K562 (cell line): ENCODE data around the gene BRCA1. TPM values are rescaled to one million over a fixed set of nuclear protein-coding genes. Genes with fewer than 3 reads are reported as not detected.

Experiments used
- ADNP ChIP-seq: fragments of 200-800 bp; sonication (Bioruptor generic); IDR thresholded peaks from 2 replicates; pipeline ENCODE4 v1.6.1; 2016; ENCODE audit warnings: missing genetic modification characterization, missing compliant biosample characterization
- ASH1L ChIP-seq: fragments of 450-650 bp; IDR thresholded peaks from 2 replicates; pipeline ENCODE4 v1.6.1; 2018; ENCODE audit warnings: borderline replicate concordance, mild to moderate bottlenecking, low read depth; ENCODE audit not compliant: partially characterized antibody
- FOXK1 ChIP-seq: sonication (generic); formaldehyde crosslinking; IDR thresholded peaks from 2 replicates; pipeline ENCODE4 v1.8.0; 2022; ENCODE audit warnings: missing genetic modification reagents, mild to moderate bottlenecking, borderline replicate concordance
- GATAD2A ChIP-seq: fragments of 450-650 bp; IDR thresholded peaks from 2 replicates; pipeline ENCODE4 v1.6.1; 2017
- HDAC6 ChIP-seq: IDR thresholded peaks from 2 replicates; pipeline ENCODE4 v1.6.1; 2012; ENCODE audit warnings: low read depth, mild to moderate bottlenecking, control low read depth, inconsistent platforms, low read length, moderate library complexity
- ILK ChIP-seq: fragments of 450-650 bp; IDR thresholded peaks from 2 replicates; pipeline ENCODE4 v1.6.1; 2016; ENCODE audit warnings: missing genetic modification characterization, low read depth, mild to moderate bottlenecking, missing compliant biosample characterization, moderate library complexity, borderline replicate concordance
- PPARD ChIP-seq: fragments of 250-450 bp; sonication (Bioruptor Pico); IDR thresholded peaks from 2 replicates; pipeline ENCODE4 v1.8.0; 2022; ENCODE audit warnings: inconsistent platforms, mild to moderate bottlenecking, moderate library complexity
- RFX1 ChIP-seq: fragments of 450-650 bp; IDR thresholded peaks from 2 replicates; pipeline ENCODE4 v1.6.1; 2016; ENCODE audit warnings: mild to moderate bottlenecking, moderate library complexity
- ZC3H8 ChIP-seq: fragments of 450-650 bp; IDR thresholded peaks from 2 replicates; pipeline ENCODE4 v1.6.1; 2017
- ZNF23 ChIP-seq: fragments of 250-450 bp; sonication (Bioruptor Pico); IDR thresholded peaks from 2 replicates; pipeline ENCODE4 v1.4.0; 2020; ENCODE audit warnings: mild to moderate bottlenecking
- ZNF282 ChIP-seq: sonication (generic); formaldehyde crosslinking; IDR thresholded peaks from 2 replicates; pipeline ENCODE4 v1.8.1; 2023; ENCODE audit warnings: missing genetic modification reagents
- ZNF668 ChIP-seq: fragments of 250-450 bp; sonication (Bioruptor Pico); IDR thresholded peaks from 2 replicates; pipeline ENCODE4 v1.8.0; 2022; ENCODE audit warnings: mild to moderate bottlenecking, inconsistent platforms
- polyA plus RNA-seq, 8 experiments: library from polyadenylated mRNA; depleted of rRNA in 4 of 8; stranded (reverse) in 5 of 8; unstranded in 3 of 8; fragments of >200 nt; fragmentation: Nextera tagmentation in 2 of 8; fragmentation: Illumina TruSeq in 1 of 8; extraction: Ambion mirVana in 2 of 8; extraction: Trizol in 1 of 8; gene quantifications; 2 replicates each; pipeline versions ENCODE4 v1.2.1 to v1.2.3, GENCODE V29; 2011 to 2014; ENCODE audit warnings: inconsistent platforms in 1 of 8, missing spikeins in 1 of 8
- total RNA-seq, 7 experiments: library from RNA; depleted of rRNA in 6 of 7; stranded (reverse); fragments of >200 nt in 6 of 7; fragmentation: Illumina TruSeq in 2 of 7; extraction: Trizol in 2 of 7; gene quantifications; 2 replicates each; pipeline versions ENCODE4 v1.2.1 to v1.2.3, GENCODE V29; 2011 to 2021; ENCODE audit warnings: low replicate concordance in 1 of 7
- TF ChIP-seq, protein P1 (sequence below): fragments of 450-650 bp; IDR thresholded peaks from 2 replicates; pipeline ENCODE4 v1.6.1; 2014; ENCODE audit warnings: low read depth, mild to moderate bottlenecking, moderate library complexity, borderline replicate concordance
- TF ChIP-seq, protein P2 (sequence below), 2 experiments: fragments of 150-350 bp in 1 of 2; IDR thresholded peaks; 2 replicates each; pipeline ENCODE4 v1.6.1; 2012 to 2016; ENCODE audit warnings: low read depth in 2 of 2, low read length in 2 of 2, mild to moderate bottlenecking in 1 of 2, moderate library complexity in 1 of 2
- TF ChIP-seq, protein P3 (sequence below): fragments of 250-450 bp; sonication (Bioruptor Pico); IDR thresholded peaks from 2 replicates; pipeline ENCODE4 v1.9.0; 2021; ENCODE audit warnings: mild to moderate bottlenecking, inconsistent platforms

Gene BRCA1
- total and polyA plus RNA-seq, 9 of the 15 experiments (the other 6 are each of a cell fraction or from before 2014, with no cell fraction given) = 25.9 to 95.3 (median 62.3) TPM

DNA sequence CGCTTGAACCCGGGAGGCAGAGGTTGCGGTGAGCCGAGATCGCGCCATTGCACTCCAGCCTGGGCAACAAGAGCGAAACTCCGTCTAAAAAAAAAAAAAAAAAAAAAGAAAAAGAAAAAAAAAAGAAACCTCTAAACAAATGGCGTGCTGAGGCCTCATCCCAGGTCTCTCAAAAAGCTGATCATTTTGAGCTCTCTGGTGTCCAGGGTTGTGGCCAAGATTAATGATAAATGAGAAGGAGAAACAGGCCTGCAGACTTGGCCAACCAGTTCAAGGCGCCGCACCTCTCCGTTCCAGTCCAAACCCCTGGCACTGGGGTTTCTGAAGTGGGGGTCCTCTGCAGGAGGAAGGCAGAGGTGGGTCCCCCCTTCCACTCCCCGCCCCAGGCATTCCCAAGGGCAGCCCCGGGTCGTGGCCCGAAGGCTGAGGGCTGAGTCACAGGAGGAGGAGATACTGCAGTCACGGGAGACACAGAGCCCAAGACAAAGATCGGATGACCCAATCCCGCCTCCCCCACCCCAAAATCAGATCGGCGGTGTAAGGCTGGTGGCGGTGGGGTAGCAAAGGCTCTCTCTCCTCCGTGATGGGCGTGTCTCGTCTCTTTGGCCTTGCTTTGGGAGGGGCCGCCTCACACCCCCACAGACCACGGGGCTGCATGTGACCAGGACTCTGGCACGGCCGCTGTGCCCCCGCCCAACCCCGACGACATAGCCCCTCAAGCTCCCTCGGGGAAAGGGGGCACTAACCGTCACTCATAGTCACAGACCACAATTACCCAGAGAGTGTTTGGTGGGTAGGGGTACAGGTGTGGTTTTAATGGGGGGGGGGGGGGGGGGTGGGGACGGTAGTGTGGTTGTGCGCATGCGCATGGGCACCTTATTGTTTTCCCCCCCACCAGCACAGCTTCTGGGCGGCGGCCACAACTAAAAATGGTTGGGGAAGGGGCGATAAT is 104.1 kb downstream of the BRCA1 start (continued):
- TF ChIP-seq FOXK1 (CRISPR knock-in tag) (no peak), RFX1 (no peak), GATAD2A (peak; percentile 77; the same call in 1 of the 2 replicates), ZC3H8 (no peak), PPARD (no peak), ILK (tag) (no peak), HDAC6 (no peak), ZNF23 (CRISPR knock-in tag) (no peak), ADNP (no peak), ZNF668 (no peak), ASH1L (no peak), ZNF282 (CRISPR knock-in tag) (no peak)
- TF ChIP-seq, protein P1, sequence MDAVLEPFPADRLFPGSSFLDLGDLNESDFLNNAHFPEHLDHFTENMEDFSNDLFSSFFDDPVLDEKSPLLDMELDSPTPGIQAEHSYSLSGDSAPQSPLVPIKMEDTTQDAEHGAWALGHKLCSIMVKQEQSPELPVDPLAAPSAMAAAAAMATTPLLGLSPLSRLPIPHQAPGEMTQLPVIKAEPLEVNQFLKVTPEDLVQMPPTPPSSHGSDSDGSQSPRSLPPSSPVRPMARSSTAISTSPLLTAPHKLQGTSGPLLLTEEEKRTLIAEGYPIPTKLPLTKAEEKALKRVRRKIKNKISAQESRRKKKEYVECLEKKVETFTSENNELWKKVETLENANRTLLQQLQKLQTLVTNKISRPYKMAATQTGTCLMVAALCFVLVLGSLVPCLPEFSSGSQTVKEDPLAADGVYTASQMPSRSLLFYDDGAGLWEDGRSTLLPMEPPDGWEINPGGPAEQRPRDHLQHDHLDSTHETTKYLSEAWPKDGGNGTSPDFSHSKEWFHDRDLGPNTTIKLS = no peak
- TF ChIP-seq, protein P2, sequence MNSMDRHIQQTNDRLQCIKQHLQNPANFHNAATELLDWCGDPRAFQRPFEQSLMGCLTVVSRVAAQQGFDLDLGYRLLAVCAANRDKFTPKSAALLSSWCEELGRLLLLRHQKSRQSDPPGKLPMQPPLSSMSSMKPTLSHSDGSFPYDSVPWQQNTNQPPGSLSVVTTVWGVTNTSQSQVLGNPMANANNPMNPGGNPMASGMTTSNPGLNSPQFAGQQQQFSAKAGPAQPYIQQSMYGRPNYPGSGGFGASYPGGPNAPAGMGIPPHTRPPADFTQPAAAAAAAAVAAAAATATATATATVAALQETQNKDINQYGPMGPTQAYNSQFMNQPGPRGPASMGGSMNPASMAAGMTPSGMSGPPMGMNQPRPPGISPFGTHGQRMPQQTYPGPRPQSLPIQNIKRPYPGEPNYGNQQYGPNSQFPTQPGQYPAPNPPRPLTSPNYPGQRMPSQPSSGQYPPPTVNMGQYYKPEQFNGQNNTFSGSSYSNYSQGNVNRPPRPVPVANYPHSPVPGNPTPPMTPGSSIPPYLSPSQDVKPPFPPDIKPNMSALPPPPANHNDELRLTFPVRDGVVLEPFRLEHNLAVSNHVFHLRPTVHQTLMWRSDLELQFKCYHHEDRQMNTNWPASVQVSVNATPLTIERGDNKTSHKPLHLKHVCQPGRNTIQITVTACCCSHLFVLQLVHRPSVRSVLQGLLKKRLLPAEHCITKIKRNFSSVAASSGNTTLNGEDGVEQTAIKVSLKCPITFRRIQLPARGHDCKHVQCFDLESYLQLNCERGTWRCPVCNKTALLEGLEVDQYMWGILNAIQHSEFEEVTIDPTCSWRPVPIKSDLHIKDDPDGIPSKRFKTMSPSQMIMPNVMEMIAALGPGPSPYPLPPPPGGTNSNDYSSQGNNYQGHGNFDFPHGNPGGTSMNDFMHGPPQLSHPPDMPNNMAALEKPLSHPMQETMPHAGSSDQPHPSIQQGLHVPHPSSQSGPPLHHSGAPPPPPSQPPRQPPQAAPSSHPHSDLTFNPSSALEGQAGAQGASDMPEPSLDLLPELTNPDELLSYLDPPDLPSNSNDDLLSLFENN (IDR thresholded peaks at IDR 0.05; ENCODE audit: low read depth in 2 of 2, low read length in 2 of 2) = no peak; a peak in 1 of 4 replicates
- TF ChIP-seq, protein P3, sequence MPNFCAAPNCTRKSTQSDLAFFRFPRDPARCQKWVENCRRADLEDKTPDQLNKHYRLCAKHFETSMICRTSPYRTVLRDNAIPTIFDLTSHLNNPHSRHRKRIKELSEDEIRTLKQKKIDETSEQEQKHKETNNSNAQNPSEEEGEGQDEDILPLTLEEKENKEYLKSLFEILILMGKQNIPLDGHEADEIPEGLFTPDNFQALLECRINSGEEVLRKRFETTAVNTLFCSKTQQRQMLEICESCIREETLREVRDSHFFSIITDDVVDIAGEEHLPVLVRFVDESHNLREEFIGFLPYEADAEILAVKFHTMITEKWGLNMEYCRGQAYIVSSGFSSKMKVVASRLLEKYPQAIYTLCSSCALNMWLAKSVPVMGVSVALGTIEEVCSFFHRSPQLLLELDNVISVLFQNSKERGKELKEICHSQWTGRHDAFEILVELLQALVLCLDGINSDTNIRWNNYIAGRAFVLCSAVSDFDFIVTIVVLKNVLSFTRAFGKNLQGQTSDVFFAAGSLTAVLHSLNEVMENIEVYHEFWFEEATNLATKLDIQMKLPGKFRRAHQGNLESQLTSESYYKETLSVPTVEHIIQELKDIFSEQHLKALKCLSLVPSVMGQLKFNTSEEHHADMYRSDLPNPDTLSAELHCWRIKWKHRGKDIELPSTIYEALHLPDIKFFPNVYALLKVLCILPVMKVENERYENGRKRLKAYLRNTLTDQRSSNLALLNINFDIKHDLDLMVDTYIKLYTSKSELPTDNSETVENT = no peak
